HEK293T (cell line): Measurements from ENCODE around the gene FBXW7.

ENCODE experiments used
- CTCF ChIA-PET: fragments of 350-600 bp; formaldehyde crosslinking; extraction: SDS; loops from one replicate; lab custom pipeline; 2021; ENCODE audit warnings: antibody characterized with exemption, inconsistent platforms; lab: Yijun Ruan, JAX
- POLR2A ChIA-PET: fragments of 350-600 bp; formaldehyde crosslinking; extraction: SDS; loops from one replicate; lab custom pipeline; 2020; ENCODE audit warnings: antibody characterized with exemption, inconsistent platforms; lab: Yijun Ruan, JAX
- DNase-seq: peaks from one replicate; pipeline ENCODE4 v3.0.0; 2012; ENCODE audit warnings: mixed read lengths; ENCODE audit errors: extremely low spot score
- ARNT ChIP-seq: fragments of 450-650 bp; IDR thresholded peaks from 2 replicates; pipeline ENCODE4 v1.6.1; 2017; ENCODE audit warnings: mild to moderate bottlenecking
- BHLHE40 ChIP-seq: fragments of 450-650 bp; IDR thresholded peaks from 2 replicates; pipeline ENCODE4 v1.6.1; 2016; ENCODE audit warnings: mild to moderate bottlenecking, moderate library complexity, borderline replicate concordance
- CTBP1 ChIP-seq: fragments of 450-650 bp; IDR thresholded peaks from 2 replicates; pipeline ENCODE4 v1.6.1; 2016; ENCODE audit warnings: borderline replicate concordance
- ELF4 ChIP-seq: fragments of 450-650 bp; IDR thresholded peaks from 2 replicates; pipeline ENCODE4 v1.6.1; 2017; ENCODE audit warnings: antibody characterized with exemption
- FOXA1 ChIP-seq: fragments of 450-650 bp; IDR thresholded peaks from 2 replicates; pipeline ENCODE4 v1.6.1; 2016; ENCODE audit warnings: mild to moderate bottlenecking
- FOXK2 ChIP-seq: fragments of 450-650 bp; IDR thresholded peaks from 2 replicates; pipeline ENCODE4 v1.6.1; 2016; ENCODE audit warnings: mild to moderate bottlenecking
- FOXM1 ChIP-seq: fragments of 450-650 bp; IDR thresholded peaks from 2 replicates; pipeline ENCODE4 v1.6.1; 2017; ENCODE audit warnings: mild to moderate bottlenecking, borderline replicate concordance
- HDGF ChIP-seq: fragments of 450-650 bp; IDR thresholded peaks from 2 replicates; pipeline ENCODE4 v1.6.1; 2017; ENCODE audit warnings: antibody characterized with exemption, borderline replicate concordance
- L3MBTL2 ChIP-seq: fragments of 450-650 bp; conservative IDR thresholded peaks from 2 replicates; pipeline ENCODE4 v1.6.1; 2016; ENCODE audit warnings: mild to moderate bottlenecking
- LEF1 ChIP-seq: fragments of 450-650 bp; IDR thresholded peaks from 2 replicates; pipeline ENCODE4 v1.6.1; 2017; ENCODE audit warnings: mild to moderate bottlenecking, borderline replicate concordance
- NFRKB ChIP-seq: fragments of 450-650 bp; IDR thresholded peaks from 2 replicates; pipeline ENCODE4 v1.6.1; 2016; ENCODE audit warnings: mild to moderate bottlenecking, moderate library complexity
- SP1 ChIP-seq: fragments of 450-650 bp; IDR thresholded peaks from 2 replicates; pipeline ENCODE4 v1.6.1; 2017
- SUZ12 ChIP-seq: fragments of 450-650 bp; IDR thresholded peaks from 2 replicates; pipeline ENCODE4 v1.6.1; 2016; ENCODE audit warnings: mild to moderate bottlenecking
- TARDBP ChIP-seq: fragments of 450-650 bp; IDR thresholded peaks from 2 replicates; pipeline ENCODE4 v1.6.1; 2016
- ZNF384 ChIP-seq: fragments of 450-650 bp; IDR thresholded peaks from 2 replicates; pipeline ENCODE4 v1.6.1; 2016
- TF ChIP-seq, protein P1 (sequence below): fragments of 450-650 bp; IDR thresholded peaks from 2 replicates; pipeline ENCODE4 v1.6.1; 2016

The FBXW7 gene

DNA sequence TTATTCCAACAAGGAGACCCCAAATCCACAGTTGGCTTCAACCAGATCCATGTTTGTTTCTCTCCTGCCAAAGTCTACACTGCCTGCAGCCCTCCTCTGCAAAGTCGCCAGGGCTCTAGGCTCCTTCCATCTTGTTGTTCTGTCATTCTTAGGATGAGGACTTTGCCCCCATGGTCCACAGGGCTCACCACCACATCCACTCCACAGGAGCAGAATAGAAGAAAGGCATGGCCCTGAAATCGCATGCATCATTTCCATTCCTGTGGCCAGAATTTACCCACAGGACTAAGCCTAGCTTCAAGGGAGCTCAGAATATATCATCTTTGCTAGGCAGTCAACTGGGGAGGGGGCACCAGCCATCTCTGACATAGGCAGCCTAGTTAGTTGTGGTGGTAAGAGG lies 254.7 kb downstream of the FBXW7 start:
- ChIA-PET CTCF (interaction anchor here (1.2 kb wide), 1 partner anchor 1065 kb away, joined by 4 read pairs; no protein-coding TSS in a partner anchor), POLR2A (no interaction called here)
- no peak for TF ChIP-seq NFRKB
- TF ChIP-seq SP1: no peak
- TF ChIP-seq TARDBP: no peak
- DNase-seq: no peak

DNA sequence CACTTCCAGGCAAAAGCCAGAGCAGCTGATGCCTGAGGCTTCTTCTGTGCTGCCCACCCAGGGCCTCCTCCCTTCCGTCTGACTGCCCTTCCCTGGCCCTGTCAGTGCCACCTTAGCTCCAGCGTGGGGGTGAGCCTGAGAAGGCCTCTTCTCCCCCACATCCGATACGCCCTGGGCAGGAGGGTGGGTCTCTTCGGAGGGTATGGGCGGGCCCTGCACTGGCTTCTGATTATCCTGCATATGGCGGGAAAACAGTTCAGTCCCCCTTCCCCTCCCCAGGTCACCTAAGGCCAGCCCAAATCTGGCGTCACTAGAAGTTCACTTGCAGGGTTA lies 256.7 kb downstream of the FBXW7 start:
- CTCF ChIA-PET: interaction anchor here (0.6 kb wide), 2 partner anchors 14 to 78 kb away, joined by 3 to 4 read pairs; no protein-coding TSS in a partner anchor
- TF ChIP-seq ELF4 (no peak), LEF1 (no peak), FOXK2 (no peak)
- TF ChIP-seq, protein P1, sequence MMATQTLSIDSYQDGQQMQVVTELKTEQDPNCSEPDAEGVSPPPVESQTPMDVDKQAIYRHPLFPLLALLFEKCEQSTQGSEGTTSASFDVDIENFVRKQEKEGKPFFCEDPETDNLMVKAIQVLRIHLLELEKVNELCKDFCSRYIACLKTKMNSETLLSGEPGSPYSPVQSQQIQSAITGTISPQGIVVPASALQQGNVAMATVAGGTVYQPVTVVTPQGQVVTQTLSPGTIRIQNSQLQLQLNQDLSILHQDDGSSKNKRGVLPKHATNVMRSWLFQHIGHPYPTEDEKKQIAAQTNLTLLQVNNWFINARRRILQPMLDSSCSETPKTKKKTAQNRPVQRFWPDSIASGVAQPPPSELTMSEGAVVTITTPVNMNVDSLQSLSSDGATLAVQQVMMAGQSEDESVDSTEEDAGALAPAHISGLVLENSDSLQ: no peak
- POLR2A ChIA-PET: no interaction called here
- DNase-seq: no peak

DNA sequence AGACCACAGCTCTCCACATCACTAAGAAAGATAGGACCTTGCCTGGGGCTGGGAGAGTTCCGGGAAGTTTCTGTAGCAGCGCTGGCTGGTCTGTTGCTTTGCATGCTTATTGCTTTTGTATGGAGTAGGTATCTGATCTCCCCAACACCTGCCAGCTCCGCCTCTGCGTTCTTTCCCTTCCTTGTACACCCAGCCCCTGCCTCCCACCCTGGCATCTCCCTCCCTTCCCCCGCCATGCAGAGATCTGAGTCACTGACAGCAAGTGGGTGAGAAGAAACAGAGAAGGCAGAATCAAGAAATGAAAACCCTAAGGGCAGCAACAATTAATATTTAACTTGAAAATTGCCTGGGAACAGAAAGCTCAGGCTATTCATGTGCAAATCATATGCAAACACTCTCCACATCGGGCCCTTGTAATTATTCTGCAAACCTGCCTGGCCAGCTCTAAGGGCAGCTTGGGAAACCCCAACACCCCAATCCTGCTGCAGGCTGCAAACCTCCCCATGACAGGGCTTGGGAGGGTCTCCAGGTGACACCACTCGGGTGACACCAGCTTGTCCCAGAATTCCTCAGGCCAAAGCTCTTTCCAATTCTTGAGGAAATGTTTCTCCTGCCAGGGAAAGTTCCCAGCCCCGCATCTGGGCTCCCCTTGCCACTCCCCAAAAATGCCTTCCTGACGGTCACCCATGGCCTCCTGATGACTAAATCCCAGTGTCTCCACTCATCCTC lies 257.2 kb downstream of the FBXW7 start:
- ChIA-PET POLR2A (no interaction called here), CTCF (no interaction called here)

DNA sequence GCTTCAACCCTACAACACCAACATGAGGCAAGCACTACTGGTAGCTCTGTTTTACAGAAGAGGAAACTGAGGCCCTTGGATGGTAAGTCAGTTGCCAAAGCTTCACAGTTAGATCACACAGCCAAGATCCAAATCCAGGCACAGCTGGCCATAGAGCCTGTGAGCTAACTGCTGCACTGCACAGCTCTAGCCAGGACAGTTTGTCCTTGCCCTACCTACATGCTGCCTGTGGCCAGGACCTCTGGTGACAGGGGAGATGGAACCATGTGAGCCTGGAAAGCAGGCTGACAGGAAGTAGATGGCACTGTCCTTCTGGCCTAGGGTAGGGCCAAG lies 257.8 kb downstream of the FBXW7 start:
- TF ChIP-seq TARDBP (no peak), SUZ12 (no peak), SP1 (no peak), ELF4 (no peak), HDGF (no peak), CTBP1 (no peak), NFRKB (no peak), ARNT (no peak), BHLHE40 (no peak), ZNF384 (no peak)
- TF ChIP-seq, protein P1: no peak
- ChIA-PET POLR2A (interaction anchor here (1.0 kb wide), 1 partner anchor 12 kb away, joined by 3 read pairs; no protein-coding TSS in a partner anchor), CTCF (no interaction called here)
- no peak for DNase-seq

More for the DNA sequence above, 257.2 kb downstream of the FBXW7 start:
- DNase-seq: no peak
- TF ChIP-seq FOXM1: no peak
- TF ChIP-seq TARDBP: no peak

DNA sequence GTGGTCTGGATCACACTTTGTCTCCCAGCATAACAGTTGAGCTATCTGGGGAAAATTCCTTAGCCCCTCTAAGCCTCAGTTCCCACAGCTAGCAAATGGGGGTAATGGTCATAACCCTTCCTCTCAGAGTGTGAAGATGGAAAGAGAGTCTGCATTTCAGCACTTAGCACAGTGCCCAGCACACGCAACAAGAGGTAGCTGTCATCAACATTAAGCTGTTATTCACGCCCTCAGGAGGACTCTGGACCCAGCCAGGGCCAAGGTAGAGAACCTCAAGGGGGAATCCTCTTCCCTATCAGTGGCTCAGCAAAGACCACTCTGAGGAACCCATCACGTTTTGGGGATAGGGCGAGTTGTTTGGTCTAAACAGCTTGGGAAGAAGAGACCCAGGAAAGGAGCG lies 258.6 kb downstream of the FBXW7 start:
- TF ChIP-seq ELF4 (no peak), ZNF384 (no peak), L3MBTL2 (no peak), SP1 (no peak), HDGF (no peak), NFRKB (no peak), FOXK2 (no peak), FOXM1 (no peak), ARNT (no peak), SUZ12 (no peak)
- no peak for DNase-seq
- CTCF ChIA-PET: interaction anchor here (0.8 kb wide), 1 partner anchor 11 kb away, joined by 3 read pairs; no protein-coding TSS in a partner anchor
- POLR2A ChIA-PET: interaction anchor here (1.0 kb wide), 1 partner anchor 12 kb away, joined by 3 read pairs; no protein-coding TSS in a partner anchor

DNA sequence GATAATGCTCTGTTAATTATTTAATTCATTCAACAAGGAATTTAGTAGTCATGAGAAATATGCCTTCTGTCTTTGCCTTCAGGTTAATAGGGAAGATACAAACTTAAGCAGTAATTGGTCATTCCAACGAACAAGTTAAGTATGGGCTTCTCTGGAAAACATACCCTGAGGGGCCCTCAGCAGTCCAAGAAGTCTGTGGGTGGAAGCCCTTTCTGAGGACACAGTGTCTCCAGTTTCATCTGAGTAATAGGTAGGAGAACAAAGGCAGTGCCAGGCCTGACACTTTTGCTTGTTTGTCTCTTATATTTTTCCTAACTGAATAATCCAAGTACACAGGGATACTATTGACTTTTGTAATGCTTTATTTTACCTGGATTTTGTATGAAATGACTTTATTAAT lies 262.5 kb downstream of the FBXW7 start:
- DNase-seq: no peak
- TF ChIP-seq, protein P1: no peak
- no peak for TF ChIP-seq SP1
- no peak for TF ChIP-seq SUZ12
- TF ChIP-seq NFRKB: no peak
- no peak for TF ChIP-seq HDGF
- no peak for TF ChIP-seq L3MBTL2
- TF ChIP-seq ZNF384: no peak
- no peak for TF ChIP-seq ELF4
- no peak for TF ChIP-seq FOXA1
- TF ChIP-seq LEF1: no peak
- no peak for TF ChIP-seq TARDBP
- no peak for TF ChIP-seq CTBP1
- TF ChIP-seq ARNT: no peak
- no peak for TF ChIP-seq FOXM1
- no peak for TF ChIP-seq BHLHE40
- no peak for TF ChIP-seq FOXK2
- ChIA-PET CTCF (no interaction called here), POLR2A (no interaction called here)
